HUES64 (cell line): ENCODE results near the gene GCC1. TPM values are rescaled to one million over a fixed set of nuclear protein-coding genes. Genes with fewer than 3 reads are reported as not detected.

Source experiments
- H3K27ac ChIP-seq: 2 replicates; pipeline ENCODE4 v1.7.0; 2013; ENCODE audit warnings: low read depth, low read length, inconsistent platforms
- H3K27me3 ChIP-seq: 2 replicates; pipeline ENCODE4 v1.6.1; 2013; ENCODE audit warnings: mild to moderate bottlenecking, low read length; ENCODE audit not compliant: insufficient read depth
- H3K36me3 ChIP-seq: 2 replicates; pipeline ENCODE4 v1.6.1; 2013; ENCODE audit warnings: mild to moderate bottlenecking, low read length; ENCODE audit not compliant: insufficient read depth
- H3K4me1 ChIP-seq: 2 replicates; pipeline ENCODE4 v1.6.1; 2013; ENCODE audit warnings: mild to moderate bottlenecking, low read length, moderate library complexity; ENCODE audit not compliant: insufficient read depth
- H3K4me3 ChIP-seq: 2 replicates; pipeline ENCODE4 v1.5.1; 2013; ENCODE audit warnings: mild to moderate bottlenecking, low read length, moderate library complexity
- H3K9ac ChIP-seq: 2 replicates; pipeline ENCODE4 v1.6.1; 2013; ENCODE audit warnings: mild to moderate bottlenecking, low read depth, low read length
- H3K9me3 ChIP-seq: 2 replicates; pipeline ENCODE4 v1.6.1; 2013; ENCODE audit warnings: low read depth, low read length; ENCODE audit not compliant: insufficient read depth
- WGBS: fragments of 150-250, 120-280 bp; methylation state at CpG from one replicate; pipeline ENCODE4 v1.1.7; 2013; ENCODE audit warnings: missing lambda C conversion rate; 5-methylcytosine and 5-hydroxymethylcytosine counted together
- polyA plus RNA-seq, 2 experiments: library from polyadenylated mRNA; stranded (reverse); fragments of 50-300 nt; gene quantifications; one replicate each; pipeline ENCODE4 v1.2.3, GENCODE V29; 2013

The GCC1 gene
- polyA plus RNA-seq (2013, experiment 1 of 2): 9.7 TPM
- polyA plus RNA-seq (2013, experiment 2 of 2): 9.9 TPM

GRCh38 chr7:127585044-127585953 lies at the start of gene GCC1:
GCC1 (minus strand) TSS chr7:127585596; CDS start chr7:127585182, 414 bp downstream.
- peak within 1 kb of the TSS; percentile 89 for H3K4me3 ChIP-seq
- 5% methylated on average over 78 of the region's 78 CpGs for WGBS
- H3K36me3 ChIP-seq: peaks cover 46% of the 10 kb centered on the region

GRCh38 chr7:127632276-127632910 lies 47.0 kb upstream of the GCC1 start:
- no peak overlapping the region for H3K4me3 ChIP-seq
- no peak overlapping the region for H3K9ac ChIP-seq
- H3K9me3 ChIP-seq: no peaks in the 10 kb centered on the region
- no peaks in the 10 kb centered on the region for H3K27me3 ChIP-seq
- 92% methylated on average over 7 of the region's 7 CpGs for WGBS
- H3K4me1 ChIP-seq: no peaks in the 10 kb centered on the region
- H3K36me3 ChIP-seq: no peaks in the 10 kb centered on the region
- H3K27ac ChIP-seq: no peak overlapping the region

More at GRCh38 chr7:127585044-127585953, at the start of gene GCC1:
- Histone ChIP-seq H3K4me1 (peaks cover 10% of the 10 kb centered on the region; the same call in 1 of the 2 replicates), H3K9me3 (no peaks in the 10 kb centered on the region; the same call in 1 of the 2 replicates), H3K27me3 (peaks cover 25% of the 10 kb centered on the region), H3K27ac (peak within 1 kb of the TSS; percentile 79), H3K9ac (peak within 1 kb of the TSS; percentile 72)

GRCh38 chr7:127629268-127629854 lies 44.0 kb upstream of the GCC1 start:
- Histone ChIP-seq H3K4me3 (peak overlapping the region; percentile 18; the same call in 1 of the 2 replicates), H3K27ac (no peak overlapping the region)
- 34% methylated on average over 5 of the region's 5 CpGs for WGBS

GRCh38 chr7:127628445-127628844 lies 43.0 kb upstream of the GCC1 start:
- WGBS: 40% methylated on average over 3 of the region's 3 CpGs
- H3K9me3 ChIP-seq: no peaks in the 10 kb centered on the region
- H3K4me1 ChIP-seq: no peaks in the 10 kb centered on the region
- H3K27ac ChIP-seq: no peak overlapping the region
- no peak overlapping the region for H3K4me3 ChIP-seq
- no peaks in the 10 kb centered on the region for H3K27me3 ChIP-seq
- no peak overlapping the region for H3K9ac ChIP-seq
- no peaks in the 10 kb centered on the region for H3K36me3 ChIP-seq

More at GRCh38 chr7:127629268-127629854, 44.0 kb upstream of the GCC1 start:
- no peaks in the 10 kb centered on the region for H3K4me1 ChIP-seq
- no peaks in the 10 kb centered on the region for H3K36me3 ChIP-seq
- H3K9me3 ChIP-seq: no peaks in the 10 kb centered on the region
- no peaks in the 10 kb centered on the region for H3K27me3 ChIP-seq
- H3K9ac ChIP-seq: no peak overlapping the region

GRCh38 chr7:127625331-127625730 lies 39.9 kb upstream of the GCC1 start:
- H3K9me3 ChIP-seq: no peaks in the 10 kb centered on the region
- H3K4me1 ChIP-seq: peaks cover 3% of the 10 kb centered on the region; the same call in 1 of the 2 replicates
- H3K27me3 ChIP-seq: peaks cover 16% of the 10 kb centered on the region
- H3K36me3 ChIP-seq: no peaks in the 10 kb centered on the region
- H3K27ac ChIP-seq: no peak overlapping the region
- H3K9ac ChIP-seq: no peak overlapping the region
- no peak overlapping the region for H3K4me3 ChIP-seq

GRCh38 chr7:127620406-127621233 lies 35.2 kb upstream of the GCC1 start:
- Histone ChIP-seq H3K9me3 (no peaks in the 10 kb centered on the region), H3K4me3 (peak overlapping the region; percentile 65), H3K4me1 (peaks cover 3% of the 10 kb centered on the region; the same call in 1 of the 2 replicates), H3K27me3 (peaks cover 63% of the 10 kb centered on the region), H3K36me3 (no peaks in the 10 kb centered on the region), H3K9ac (peak overlapping the region; percentile 7; the same call in 1 of the 2 replicates), H3K27ac (no peak overlapping the region)
- 4% methylated on average over 23 of the region's 24 CpGs for WGBS

GRCh38 chr7:127619681-127620405 lies 34.4 kb upstream of the GCC1 start:
- Histone ChIP-seq H3K4me3 (peak overlapping the region; percentile 65), H3K27me3 (peaks cover 64% of the 10 kb centered on the region), H3K4me1 (peaks cover 3% of the 10 kb centered on the region; the same call in 1 of the 2 replicates)

GRCh38 chr7:127618775-127619174 lies 33.4 kb upstream of the GCC1 start:
- H3K27ac ChIP-seq: no peak overlapping the region
- H3K9ac ChIP-seq: no peak overlapping the region
- H3K4me3 ChIP-seq: no peak overlapping the region
- H3K4me1 ChIP-seq: peaks cover 3% of the 10 kb centered on the region; the same call in 1 of the 2 replicates
- H3K27me3 ChIP-seq: peaks cover 64% of the 10 kb centered on the region
- WGBS: 92% methylated on average over 1 of the region's 1 CpG
- H3K36me3 ChIP-seq: no peaks in the 10 kb centered on the region
- H3K9me3 ChIP-seq: no peaks in the 10 kb centered on the region

More at GRCh38 chr7:127619681-127620405, 34.4 kb upstream of the GCC1 start:
- Histone ChIP-seq H3K9ac (no peak overlapping the region), H3K36me3 (no peaks in the 10 kb centered on the region), H3K9me3 (no peaks in the 10 kb centered on the region), H3K27ac (no peak overlapping the region)
- WGBS: 20% methylated on average over 25 of the region's 27 CpGs

GRCh38 chr7:127618042-127618441 lies 32.6 kb upstream of the GCC1 start, which contains the start of gene PAX4:
PAX4 (minus strand) TSS chr7:127618142; CDS start chr7:127615928, 2,214 bp downstream.
- Histone ChIP-seq H3K36me3 (no peaks in the 10 kb centered on the region), H3K27me3 (peaks cover 64% of the 10 kb centered on the region), H3K4me1 (peaks cover 3% of the 10 kb centered on the region; the same call in 1 of the 2 replicates), H3K4me3 (no peak within 1 kb of the TSS), H3K27ac (no peak within 1 kb of the TSS), H3K9ac (no peak within 1 kb of the TSS), H3K9me3 (no peaks in the 10 kb centered on the region)
- 49% methylated on average over 2 of the region's 2 CpGs for WGBS

- Histone ChIP-seq H3K27ac (no peak overlapping the region), H3K4me1 (peaks cover 3% of the 10 kb centered on the region; the same call in 1 of the 2 replicates), H3K27me3 (peaks cover 61% of the 10 kb centered on the region), H3K4me3 (no peak overlapping the region), H3K9ac (no peak overlapping the region), H3K9me3 (no peaks in the 10 kb centered on the region), H3K36me3 (no peaks in the 10 kb centered on the region)
- WGBS: 92% methylated on average over 5 of the region's 5 CpGs
Observed at GRCh38 chr7:127616724-127617123, 31.3 kb upstream of the GCC1 start.
